PC-9 (cell line): ENCODE data around the gene RYR2. TPM values are rescaled to one million over a fixed set of nuclear protein-coding genes. Genes with fewer than 3 reads are reported as not detected.

ENCODE experiments used
- BruUV-seq: library from RNA; stranded (reverse); fragments of 400-500 nt; replicated peaks from 2 replicates; lab custom pipeline; 2021; lab: Mats Ljungman, UMichigan
- CTCF ChIA-PET: fragments of 300-600 bp; sonication (Branson Sonifier 250); formaldehyde crosslinking; loops from one replicate; lab custom pipeline; 2022; ENCODE audit warnings: antibody characterized with exemption; lab: Charles Lee
- POLR2A ChIA-PET: fragments of 300-600 bp; sonication (Branson Sonifier 250); formaldehyde crosslinking; loops from one replicate; lab custom pipeline; 2022; ENCODE audit warnings: antibody characterized with exemption; ENCODE audit not compliant: unreplicated experiment; lab: Charles Lee
- DNase-seq, 2 experiments: peaks; one replicate each; pipeline versions ENCODE4 v3.0.0 to v3.0.0-alpha.2; 2015 to 2022; ENCODE audit warnings: mixed read lengths in 1 of 2
- H2AFZ ChIP-seq: fragments of 200-600 bp; sonication (generic); 2 replicates; pipeline ENCODE4 v1.8.1; 2017; ENCODE audit warnings: antibody characterized with exemption
- H3F3A ChIP-seq: fragments of 200-600 bp; sonication (generic); 2 replicates; pipeline ENCODE4 v1.8.1; 2017; ENCODE audit warnings: antibody characterized with exemption, mild to moderate bottlenecking, low read depth; ENCODE audit not compliant: insufficient read depth
- H3K27ac ChIP-seq: fragments of 200-600 bp; sonication (generic); 2 replicates; pipeline ENCODE4 v1.6.1; 2016; ENCODE audit warnings: mixed run types
- H3K27me3 ChIP-seq: fragments of 200-600 bp; sonication (generic); 2 replicates; pipeline ENCODE4 v1.6.1; 2016; ENCODE audit warnings: low read depth, mixed run types; ENCODE audit not compliant: insufficient read depth
- H3K36me3 ChIP-seq: fragments of 200-600 bp; sonication (generic); 2 replicates; pipeline ENCODE4 v1.6.1; 2016; ENCODE audit warnings: low read depth, mixed run types
- H3K4me1 ChIP-seq: fragments of 200-600 bp; sonication (generic); replicated peaks from 2 replicates; pipeline ENCODE4 v1.6.1; 2016; ENCODE audit warnings: mixed run types; ENCODE audit not compliant: insufficient read depth
- H3K4me2 ChIP-seq: fragments of 200-600 bp; sonication (generic); 2 replicates; pipeline ENCODE4 v1.6.1; 2017; ENCODE audit warnings: mixed run types
- H3K4me3 ChIP-seq: fragments of 200-600 bp; sonication (generic); 2 replicates; pipeline ENCODE4 v1.6.1; 2016; ENCODE audit warnings: mixed run types
- H3K79me2 ChIP-seq: fragments of 200-600 bp; sonication (generic); 2 replicates; pipeline ENCODE4 v1.6.1; 2017; ENCODE audit warnings: low read depth, mixed run types
- H3K9me2 ChIP-seq: fragments of 200-600 bp; sonication (generic); 2 replicates; pipeline ENCODE4 v1.8.1; 2017; ENCODE audit warnings: mild to moderate bottlenecking; ENCODE audit not compliant: insufficient read depth
- H3K9me3 ChIP-seq: fragments of 200-600 bp; sonication (generic); 2 replicates; pipeline ENCODE4 v1.8.1; 2016; ENCODE audit warnings: low read depth; ENCODE audit not compliant: insufficient read depth
- H4K20me1 ChIP-seq: fragments of 200-600 bp; sonication (generic); 2 replicates; pipeline ENCODE4 v1.8.1; 2017; ENCODE audit not compliant: insufficient read depth
- EZH2 ChIP-seq: fragments of 200-600 bp; sonication (generic); IDR thresholded peaks from 2 replicates; pipeline ENCODE4 v1.8.0; 2017; ENCODE audit warnings: antibody characterized with exemption, low read depth
- intact Hi-C: fragments of 100-400 bp; cut with micrococcal nuclease; formaldehyde crosslinking; loops from one replicate; pipeline ENCODE4 v1.10.0; 2022; ENCODE audit not compliant: unreplicated experiment
- total RNA-seq: library from RNA; stranded (reverse); gene quantifications from 2 replicates; pipeline ENCODE4 v1.2.3, GENCODE V29; 2021
- TF ChIP-seq, protein P1 (sequence below): fragments of 200-600 bp; sonication (generic); conservative IDR thresholded peaks from 2 replicates; pipeline ENCODE4 v1.6.1; 2017; ENCODE audit warnings: mixed run types, antibody characterized with exemption, mild to moderate bottlenecking, moderate library complexity

RYR2 gene
- total RNA-seq, 1 experiment from 2014 or later: not detected

- TF ChIP-seq, protein P1, sequence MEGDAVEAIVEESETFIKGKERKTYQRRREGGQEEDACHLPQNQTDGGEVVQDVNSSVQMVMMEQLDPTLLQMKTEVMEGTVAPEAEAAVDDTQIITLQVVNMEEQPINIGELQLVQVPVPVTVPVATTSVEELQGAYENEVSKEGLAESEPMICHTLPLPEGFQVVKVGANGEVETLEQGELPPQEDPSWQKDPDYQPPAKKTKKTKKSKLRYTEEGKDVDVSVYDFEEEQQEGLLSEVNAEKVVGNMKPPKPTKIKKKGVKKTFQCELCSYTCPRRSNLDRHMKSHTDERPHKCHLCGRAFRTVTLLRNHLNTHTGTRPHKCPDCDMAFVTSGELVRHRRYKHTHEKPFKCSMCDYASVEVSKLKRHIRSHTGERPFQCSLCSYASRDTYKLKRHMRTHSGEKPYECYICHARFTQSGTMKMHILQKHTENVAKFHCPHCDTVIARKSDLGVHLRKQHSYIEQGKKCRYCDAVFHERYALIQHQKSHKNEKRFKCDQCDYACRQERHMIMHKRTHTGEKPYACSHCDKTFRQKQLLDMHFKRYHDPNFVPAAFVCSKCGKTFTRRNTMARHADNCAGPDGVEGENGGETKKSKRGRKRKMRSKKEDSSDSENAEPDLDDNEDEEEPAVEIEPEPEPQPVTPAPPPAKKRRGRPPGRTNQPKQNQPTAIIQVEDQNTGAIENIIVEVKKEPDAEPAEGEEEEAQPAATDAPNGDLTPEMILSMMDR: no peak
- no peak for TF ChIP-seq EZH2
- no peak overlapping the region for H3K4me3 ChIP-seq
- ChIA-PET POLR2A (no interaction called here), CTCF (no interaction called here)
- no peaks in the 10 kb centered on the region for H3K79me2 ChIP-seq
- no peak overlapping the region for H3K27ac ChIP-seq
- peaks cover 10% of the 10 kb centered on the region; the same call in 1 of the 2 replicates for H3K27me3 ChIP-seq
- DNase-seq: no peak
- H3K4me2 ChIP-seq: no peak overlapping the region
- no peaks in the 10 kb centered on the region for H3F3A ChIP-seq
- BruUV-seq: no TSS peak
- H4K20me1 ChIP-seq: no peaks in the 10 kb centered on the region
- no peaks in the 10 kb centered on the region for H3K36me3 ChIP-seq
- no peak overlapping the region for H2AFZ ChIP-seq
- H3K4me1 ChIP-seq: no peaks in the 10 kb centered on the region
- H3K9me3 ChIP-seq: no peaks in the 10 kb centered on the region
- no peaks in the 10 kb centered on the region for H3K9me2 ChIP-seq
- intact Hi-C loops: no loop called here
Measured at GRCh38 chr1:237140986-237141385, 99.0 kb downstream of the RYR2 start.

GRCh38 chr1:237141502-237141901, 99.5 kb downstream of the RYR2 start:
- Histone ChIP-seq H3K79me2 (no peaks in the 10 kb centered on the region), H3K4me2 (no peak overlapping the region), H4K20me1 (no peaks in the 10 kb centered on the region), H2AFZ (no peak overlapping the region), H3K4me1 (no peaks in the 10 kb centered on the region), H3K36me3 (no peaks in the 10 kb centered on the region), H3K9me3 (no peaks in the 10 kb centered on the region), H3K9me2 (no peaks in the 10 kb centered on the region), H3F3A (no peaks in the 10 kb centered on the region), H3K4me3 (no peak overlapping the region), H3K27ac (no peak overlapping the region), H3K27me3 (peaks cover 13% of the 10 kb centered on the region; the same call in 1 of the 2 replicates)
- ChIA-PET CTCF (no interaction called here), POLR2A (no interaction called here)
- BruUV-seq: no TSS peak
- intact Hi-C loops: no loop called here
- DNase-seq: no peak
- no peak for TF ChIP-seq EZH2
- TF ChIP-seq, protein P1: no peak

- Histone ChIP-seq H2AFZ (no peak overlapping the region), H3K9me3 (no peaks in the 10 kb centered on the region), H3K4me3 (no peak overlapping the region), H3K4me1 (no peaks in the 10 kb centered on the region), H3K9me2 (no peaks in the 10 kb centered on the region), H3K27ac (no peak overlapping the region), H4K20me1 (no peaks in the 10 kb centered on the region), H3K36me3 (no peaks in the 10 kb centered on the region), H3K4me2 (no peak overlapping the region), H3K79me2 (no peaks in the 10 kb centered on the region), H3K27me3 (peaks cover 38% of the 10 kb centered on the region), H3F3A (no peaks in the 10 kb centered on the region)
- BruUV-seq: no TSS peak
- CTCF ChIA-PET: no interaction called here
- no peak for TF ChIP-seq EZH2
- TF ChIP-seq, protein P1: no peak
- POLR2A ChIA-PET: no interaction called here
- DNase-seq: no peak
- intact Hi-C loops: no loop called here
Measured at GRCh38 chr1:237145379-237146135, 103.6 kb downstream of the RYR2 start.
